HG03432 (cell line): ENCODE measurements around the gene PHRF1.
A peak's percentile ranks its signal among the peaks of the same experiment; 100 is the strongest.

ENCODE experiments used
- ATAC-seq: cut with Tn5 transposase; IDR thresholded peaks from one replicate; pipeline ENCODE4 v1.9.1; 2021; ENCODE audit warnings: mild to moderate bottlenecking, moderate library complexity; ENCODE audit not compliant: unreplicated experiment

The PHRF1 gene

DNA sequence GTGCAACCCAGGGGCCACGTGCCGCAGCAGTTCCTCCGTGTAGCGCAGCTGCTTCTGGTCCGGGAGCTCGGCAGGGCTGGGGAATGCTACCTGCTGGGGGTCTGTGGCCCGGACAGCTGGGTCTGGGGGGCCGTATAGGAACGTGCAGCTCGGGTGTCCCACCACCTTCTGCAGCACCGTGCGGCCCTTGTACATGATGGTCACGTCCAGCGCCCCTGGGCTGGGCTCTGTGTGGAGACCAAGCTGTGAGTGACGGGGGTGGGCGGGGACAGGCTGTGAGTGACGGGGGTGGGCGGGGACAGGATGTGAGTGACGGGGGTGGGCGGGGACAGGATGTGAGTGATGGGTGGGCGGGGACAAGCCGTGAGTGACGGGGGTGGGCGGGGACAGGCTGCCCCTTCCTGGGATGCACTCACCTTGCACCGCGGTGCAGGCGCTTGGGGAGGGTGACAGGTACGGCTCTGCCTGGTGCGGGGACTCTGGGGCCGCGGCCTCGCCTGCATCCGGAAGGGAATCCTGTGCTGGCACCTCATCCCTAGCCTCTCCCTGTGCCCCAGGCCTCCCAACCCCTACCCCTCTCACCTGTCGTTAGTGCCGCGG is 37.2 kb downstream of the PHRF1 start:
- ATAC-seq = no peak

DNA sequence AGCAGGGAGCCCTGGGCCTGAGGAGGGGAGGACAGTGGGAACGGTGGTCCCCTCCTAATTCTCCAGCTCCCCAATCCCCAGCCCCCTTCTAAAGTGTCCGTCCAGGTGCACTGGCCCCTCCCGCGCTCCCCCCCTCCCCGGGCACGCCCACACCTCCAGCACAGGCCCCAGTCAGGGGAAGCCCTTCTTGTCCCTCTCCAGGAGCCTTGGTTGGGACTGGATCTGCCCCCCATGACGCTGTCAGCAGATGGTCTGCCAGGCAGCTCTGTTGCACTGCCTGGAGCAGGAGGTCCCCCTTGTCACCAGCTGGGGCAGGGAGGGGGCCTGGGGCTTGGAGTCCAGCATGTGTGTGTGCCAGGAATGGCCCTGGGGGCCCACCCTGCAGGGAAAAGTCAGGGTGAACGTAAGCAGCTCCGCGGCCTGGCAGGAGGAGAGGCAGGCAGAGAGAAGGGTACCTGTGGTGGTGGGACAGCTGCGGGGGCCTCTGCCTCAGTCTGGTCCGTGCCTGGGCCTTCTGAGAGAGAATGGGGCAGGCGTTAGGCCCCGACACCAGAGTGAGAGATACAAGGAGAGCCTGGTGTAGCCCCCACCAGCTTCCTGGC is 37.9 kb downstream of the PHRF1 start:
- no peak for ATAC-seq

DNA sequence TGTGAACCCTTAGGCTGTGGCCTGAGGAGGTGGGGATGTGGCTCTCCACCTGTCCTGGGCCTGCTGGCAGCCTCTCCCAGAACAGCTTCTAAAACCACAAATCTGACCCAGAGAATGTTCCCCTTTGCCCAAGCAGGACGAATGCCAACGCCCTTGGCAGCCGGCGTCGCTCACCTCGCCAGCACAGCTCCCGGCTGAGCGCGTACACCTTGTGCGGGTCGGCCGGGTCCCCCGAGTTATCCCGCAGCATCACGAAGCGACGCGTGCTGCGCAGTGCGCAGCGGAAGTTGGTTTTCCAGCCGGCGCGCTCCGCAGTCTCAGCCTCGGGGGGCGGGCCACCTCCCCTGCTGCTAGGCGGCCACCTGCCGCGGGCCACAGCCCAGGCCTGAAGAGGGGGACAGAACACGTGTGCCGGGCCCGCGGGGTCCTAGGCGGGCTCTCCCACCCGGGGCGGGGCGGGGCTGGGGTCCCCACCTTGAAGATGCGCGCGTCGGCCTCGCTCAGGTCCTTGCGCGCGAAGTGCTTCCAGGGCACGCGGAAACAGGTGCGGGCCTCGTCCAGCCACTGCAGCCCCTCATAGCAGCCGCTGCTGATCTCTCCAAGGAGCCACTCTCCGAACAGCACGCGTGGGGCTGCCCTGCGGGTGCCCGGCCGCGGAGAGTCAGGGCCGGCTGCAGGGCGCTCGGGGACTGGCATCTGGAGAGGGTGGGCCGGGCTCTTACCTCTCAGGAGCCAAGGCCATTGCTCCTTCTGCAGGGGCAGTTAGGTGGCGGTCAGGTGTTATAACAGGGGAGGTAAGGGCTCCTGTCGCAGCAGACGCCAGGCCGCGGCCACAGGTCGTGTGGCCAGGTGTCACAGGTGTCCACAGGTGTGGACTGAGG is 38.6 kb downstream of the PHRF1 start:
- no peak for ATAC-seq

DNA sequence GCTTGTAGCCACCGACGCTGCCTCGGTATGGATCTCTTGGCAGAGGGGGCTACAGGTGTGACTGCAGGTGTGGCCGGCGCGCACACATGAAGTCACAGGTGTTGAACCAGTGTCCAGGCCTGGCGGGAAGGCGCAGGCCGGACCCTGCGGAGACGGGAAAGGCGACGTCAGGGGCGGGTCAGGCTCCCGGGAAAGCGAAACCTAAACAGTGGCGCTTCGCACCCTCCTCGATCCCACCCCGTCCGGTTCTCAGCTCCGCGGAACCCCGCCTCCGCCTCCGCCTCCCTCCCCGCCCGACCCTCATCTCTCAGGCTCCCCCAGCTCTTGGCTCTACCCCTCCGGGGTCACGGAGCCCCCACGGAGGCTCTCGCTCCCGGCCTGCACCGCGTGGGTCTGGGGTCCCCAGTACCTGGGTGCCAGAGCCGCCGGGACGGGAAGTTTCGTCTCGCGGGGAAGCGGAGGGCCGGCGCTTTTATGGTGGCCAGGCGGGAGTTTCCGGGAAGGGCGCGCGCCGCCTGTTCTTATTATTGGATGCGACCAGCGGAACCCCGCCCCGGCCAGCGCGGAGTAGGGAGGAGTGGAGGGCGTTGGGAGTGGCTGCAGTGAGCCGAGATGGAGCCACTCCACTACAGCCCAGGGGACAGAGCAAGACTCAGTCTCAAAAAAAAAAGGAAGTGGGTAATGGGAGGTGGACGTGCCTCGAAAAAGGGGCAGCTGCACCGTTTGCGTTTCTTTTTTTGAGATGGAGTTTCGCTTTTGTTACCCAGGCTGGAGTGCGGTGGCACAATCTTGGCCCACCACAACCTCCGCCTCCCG is 39.4 kb downstream of the PHRF1 start, which contains the start of gene IRF7:
IRF7 (minus strand) TSS at position 447 of the 816 bp plus-strand sequence. CDS start 586 bp downstream, outside the sequence.
- peak; percentile 82 for ATAC-seq

DNA sequence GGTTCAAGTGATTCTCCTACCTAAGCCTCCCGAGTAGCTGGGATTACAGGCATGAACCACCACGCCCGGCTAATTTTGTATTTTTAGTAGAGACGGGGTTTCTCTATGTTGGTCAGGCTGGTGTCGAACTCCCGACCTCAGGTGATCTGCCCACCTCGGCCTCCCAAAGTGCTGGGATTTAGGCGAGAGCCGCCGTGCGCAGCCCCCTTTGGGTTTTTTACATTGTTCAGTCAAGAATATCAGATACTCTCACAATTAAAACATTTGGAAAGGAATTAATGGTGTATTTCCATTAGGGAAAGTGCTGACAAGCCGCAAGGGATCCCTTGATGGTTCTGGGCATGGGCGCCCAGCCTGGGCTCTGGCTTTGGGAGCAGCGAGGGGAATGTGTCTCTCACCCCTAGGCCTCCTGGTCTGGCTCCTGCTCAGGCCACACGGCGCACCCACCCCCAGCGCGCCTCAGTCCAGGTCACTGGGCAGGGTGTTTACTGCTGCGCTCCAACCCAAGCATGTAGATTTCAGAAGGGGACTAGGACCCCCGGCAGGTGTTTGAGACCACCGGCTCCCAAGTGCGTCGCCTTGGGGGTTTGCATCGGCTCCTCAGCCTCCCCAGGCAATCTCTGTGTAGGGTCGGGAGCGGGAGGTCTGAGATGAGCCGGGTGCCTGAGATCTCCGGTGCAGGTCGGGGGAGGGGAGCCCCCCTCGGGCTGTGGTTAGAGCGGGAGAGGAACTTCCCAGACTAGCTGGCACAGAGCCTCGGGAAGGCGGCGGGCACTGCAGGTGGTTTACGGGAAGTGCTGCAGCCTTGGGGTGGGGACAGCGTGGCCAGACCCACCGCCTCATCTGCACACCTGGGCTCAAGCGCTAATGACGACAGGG is 40.3 kb downstream of the PHRF1 start:
- no peak for ATAC-seq

DNA sequence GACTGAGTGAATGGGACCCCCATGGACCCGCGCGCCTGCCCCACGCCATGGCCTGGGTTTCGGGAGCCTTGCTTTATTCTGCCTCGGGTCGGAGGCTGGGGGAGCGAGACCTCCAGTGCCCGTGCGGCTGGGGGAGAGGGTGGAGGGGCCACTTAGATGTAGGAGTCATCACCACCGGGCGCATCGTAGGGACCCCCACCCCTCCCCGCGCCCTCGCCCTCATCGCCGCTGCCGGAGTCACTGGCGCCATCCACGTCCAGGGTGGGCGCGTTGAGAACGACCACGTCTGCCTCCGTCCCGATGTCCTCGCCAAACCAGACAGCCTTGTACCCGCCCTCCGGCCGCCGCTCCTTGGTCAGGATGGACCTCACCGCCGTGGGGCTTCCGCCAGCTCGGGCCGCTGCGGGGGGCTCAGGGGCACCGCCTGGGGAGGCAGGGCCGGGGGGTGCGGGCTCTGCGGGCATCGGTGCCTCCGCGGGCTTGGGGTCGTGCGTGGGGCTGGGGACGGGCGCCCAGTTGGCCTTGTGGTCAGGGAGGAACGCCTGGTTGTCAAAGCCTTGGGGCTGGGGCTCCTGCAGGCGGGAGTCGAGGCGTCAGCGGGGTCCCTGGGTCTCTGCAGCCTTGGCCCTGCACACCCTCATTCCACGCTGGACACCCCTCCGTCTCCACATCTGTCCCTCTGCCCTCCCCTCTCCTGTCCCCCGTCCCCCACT is 41.1 kb downstream of the PHRF1 start:
- no peak for ATAC-seq

DNA sequence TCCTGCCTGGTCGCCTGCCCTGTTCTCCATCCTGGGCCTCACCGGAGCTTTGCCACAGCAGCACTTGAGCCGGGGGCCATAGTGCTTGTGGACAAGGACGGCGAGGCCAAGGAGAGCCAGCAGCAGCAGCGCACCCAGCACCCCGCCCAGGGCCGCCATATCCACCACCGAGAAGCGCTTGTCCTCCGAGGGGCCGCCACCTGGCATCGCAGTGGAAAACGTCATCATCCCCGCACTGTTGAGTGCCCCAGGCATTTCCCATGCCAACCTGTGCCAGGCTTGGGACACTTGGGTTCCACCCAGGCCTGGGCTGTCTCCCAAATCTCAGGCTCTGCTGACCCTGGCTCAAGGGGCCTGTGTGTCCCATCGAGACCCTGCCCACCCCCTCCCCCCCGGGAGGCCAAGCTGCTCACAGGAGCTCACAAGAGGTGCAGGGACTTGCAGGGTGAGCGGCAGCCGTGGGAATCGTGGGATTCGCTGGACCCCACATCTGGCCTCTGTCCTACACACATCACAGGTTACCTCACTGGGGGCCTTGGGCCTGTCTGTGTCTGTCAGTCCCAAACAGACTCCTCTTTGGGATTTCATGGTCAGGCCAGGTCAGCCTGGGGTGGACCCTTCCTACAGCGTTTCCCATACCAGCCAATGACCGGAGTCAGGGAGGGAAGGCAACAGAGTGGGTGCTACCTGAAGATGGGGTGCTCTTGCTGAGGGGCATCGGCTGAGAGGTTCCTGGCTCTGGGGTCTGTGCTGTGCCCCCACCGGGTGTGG is 41.8 kb downstream of the PHRF1 start:
- no peak for ATAC-seq

DNA sequence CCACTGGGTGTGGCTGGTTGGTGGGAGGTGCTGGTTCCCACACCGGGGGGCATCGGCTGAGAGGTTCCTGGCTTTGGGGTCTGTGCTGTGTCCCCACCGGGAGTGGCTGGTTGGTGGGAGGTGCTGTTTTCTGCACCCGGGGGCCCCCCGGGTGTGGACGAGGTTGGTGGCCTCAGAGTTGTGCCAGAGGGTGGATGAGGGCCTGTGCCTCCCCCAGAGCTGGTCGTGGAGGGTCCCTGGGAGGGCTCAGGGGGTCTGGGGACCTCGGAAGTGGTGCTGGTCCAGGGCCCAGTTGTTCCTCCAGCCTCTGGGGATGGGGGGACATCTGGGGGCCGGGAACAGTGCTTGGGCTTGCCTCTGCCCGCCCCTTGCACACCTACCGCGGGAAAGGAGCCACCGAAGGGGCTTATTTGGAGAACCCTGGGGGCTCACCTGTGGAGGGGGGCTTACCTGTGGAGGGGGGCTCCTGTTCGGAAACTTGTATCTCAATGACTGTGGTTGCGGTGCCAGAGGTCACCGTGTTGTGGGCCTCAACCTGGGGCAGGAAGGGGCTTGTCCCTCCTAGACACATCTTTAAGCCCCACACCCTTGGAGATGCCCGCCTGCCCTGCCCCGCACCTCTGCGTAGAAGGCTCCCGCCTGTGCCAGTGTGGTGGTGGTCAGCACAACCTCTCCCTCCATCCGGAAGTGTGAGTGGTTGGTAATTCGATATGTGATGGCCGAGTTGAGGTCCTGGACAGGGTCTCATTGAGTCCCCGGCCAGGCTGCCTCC is 42.8 kb downstream of the PHRF1 start:
- no peak for ATAC-seq

DNA sequence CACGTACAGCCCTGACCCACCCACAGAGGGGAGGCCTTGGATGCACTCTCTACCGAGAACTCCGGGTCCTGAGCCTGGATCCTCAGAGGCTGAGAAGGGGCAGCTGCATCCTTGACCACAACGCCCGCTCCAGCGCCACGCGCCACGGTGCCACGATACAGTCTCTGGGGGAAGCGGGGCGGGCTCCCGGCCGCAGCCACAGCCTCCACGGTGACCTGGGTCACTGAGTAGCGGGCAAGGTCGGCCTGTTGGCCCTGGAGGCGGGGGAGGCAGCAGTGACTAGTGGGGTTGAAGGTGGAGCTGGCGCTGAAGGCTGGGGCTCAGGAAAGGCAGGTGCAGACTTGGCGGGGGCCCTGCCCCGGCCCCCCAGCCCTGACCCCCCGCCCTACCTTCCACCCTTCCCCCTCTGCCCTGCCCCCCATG is 43.4 kb downstream of the PHRF1 start:
- no peak for ATAC-seq

DNA sequence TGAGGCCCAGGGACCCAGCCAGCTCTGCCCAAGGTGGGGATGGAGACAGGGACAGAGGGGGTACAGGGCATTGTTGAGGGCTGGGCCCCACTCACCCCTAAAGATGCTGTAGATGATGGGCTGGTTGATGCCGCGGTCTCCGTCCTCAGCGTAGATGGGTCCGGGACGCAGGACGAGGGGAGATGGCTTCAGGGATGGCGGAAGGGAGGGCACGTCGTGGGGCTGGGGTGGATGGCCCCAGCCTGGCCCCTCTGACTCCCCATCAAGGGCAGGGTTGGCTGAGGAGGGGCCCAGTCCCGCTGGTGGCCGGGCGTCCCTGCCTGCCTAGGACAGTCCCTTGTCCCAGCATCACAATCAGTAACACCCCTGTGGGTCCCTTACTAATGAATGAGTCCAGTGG is 43.9 kb downstream of the PHRF1 start:
- no peak for ATAC-seq

DNA sequence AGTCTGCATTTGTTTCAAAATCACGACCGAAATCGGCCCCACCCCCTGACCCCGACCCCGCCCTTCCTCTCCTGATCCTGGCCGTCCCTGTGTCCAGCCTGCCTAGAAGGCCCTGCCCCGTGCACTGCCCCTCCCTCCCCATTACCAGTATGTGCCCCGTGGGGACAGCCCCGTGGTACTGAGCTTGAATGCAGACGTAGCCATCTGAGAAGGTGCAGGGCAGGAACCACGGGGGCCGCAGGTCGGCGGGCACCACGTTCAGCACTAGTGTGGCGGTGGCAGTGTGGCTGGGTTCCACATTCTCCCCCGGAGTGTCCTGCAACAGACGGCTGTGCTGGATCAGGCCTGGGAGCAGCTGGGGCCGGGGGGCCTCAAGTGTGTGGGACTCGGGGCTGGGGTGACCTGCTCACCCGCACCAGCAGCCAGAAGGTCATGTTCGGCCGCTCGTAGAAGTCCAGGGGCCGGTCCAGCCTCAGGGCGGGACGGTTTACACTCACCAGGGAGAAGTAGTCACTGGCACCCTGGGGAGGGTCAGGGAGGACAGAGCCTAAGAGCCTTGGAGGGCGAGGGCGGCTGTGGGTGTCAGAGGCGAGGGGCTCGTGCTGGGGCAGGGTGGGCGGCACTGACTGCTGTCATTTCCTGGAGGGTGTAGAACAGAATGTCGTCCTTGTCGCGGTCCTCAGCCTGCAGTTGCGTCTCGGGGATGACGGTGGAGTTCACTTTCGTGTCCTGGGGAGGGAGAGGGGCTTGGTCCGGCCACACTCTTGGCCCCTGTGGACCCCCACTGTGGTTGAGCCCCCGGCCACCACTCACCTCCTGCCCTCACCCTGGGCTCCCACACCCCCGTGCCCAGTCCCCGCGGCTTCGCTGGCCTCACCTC is 44.9 kb downstream of the PHRF1 start:
- ATAC-seq = no peak

DNA sequence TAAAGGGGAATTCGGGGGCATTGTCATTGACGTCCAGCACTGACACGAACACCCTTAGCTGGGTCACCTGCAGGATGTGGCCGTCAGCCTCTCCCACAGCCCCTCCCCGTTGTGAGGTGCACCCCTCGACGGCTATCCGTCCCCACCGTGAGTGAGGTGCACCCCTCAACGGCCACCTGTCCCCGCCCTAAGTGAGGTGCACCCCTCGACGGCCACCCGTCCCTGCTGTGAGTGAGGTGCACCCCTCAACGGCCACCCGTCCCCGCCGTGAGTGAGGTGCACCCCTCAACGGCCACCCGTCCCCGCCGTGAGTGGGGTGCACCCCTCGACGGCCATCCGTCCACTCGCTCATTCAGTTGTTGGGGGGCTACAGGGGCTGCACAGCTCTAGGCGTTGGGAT is 45.6 kb downstream of the PHRF1 start:
- ATAC-seq = no peak

DNA sequence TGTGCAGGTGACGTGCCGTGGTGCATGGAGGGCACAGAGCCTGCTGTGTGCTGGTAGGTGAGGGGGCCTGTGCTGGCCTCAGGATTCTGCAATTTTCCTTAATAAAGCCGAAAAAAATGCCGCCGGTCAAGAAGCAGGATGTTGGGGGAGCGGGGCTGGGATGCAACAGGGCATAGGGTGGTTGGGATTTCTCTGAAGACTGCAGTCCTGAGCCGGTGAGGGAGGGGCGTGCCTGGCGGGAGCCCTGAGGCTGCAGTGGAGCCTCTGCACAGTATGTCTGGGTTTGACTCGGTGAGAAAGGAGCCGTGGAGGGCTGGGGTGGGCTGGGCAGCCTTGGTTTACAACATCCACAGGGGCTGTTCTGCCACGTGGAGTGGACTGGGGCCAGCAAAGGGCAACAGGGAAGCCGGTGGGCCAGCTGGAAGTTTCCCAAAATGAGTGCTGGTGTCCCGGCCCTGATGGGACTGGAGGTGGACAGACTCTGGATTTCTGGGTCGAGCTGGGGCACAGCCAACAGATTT is 47.1 kb downstream of the PHRF1 start:
- ATAC-seq = no peak

DNA sequence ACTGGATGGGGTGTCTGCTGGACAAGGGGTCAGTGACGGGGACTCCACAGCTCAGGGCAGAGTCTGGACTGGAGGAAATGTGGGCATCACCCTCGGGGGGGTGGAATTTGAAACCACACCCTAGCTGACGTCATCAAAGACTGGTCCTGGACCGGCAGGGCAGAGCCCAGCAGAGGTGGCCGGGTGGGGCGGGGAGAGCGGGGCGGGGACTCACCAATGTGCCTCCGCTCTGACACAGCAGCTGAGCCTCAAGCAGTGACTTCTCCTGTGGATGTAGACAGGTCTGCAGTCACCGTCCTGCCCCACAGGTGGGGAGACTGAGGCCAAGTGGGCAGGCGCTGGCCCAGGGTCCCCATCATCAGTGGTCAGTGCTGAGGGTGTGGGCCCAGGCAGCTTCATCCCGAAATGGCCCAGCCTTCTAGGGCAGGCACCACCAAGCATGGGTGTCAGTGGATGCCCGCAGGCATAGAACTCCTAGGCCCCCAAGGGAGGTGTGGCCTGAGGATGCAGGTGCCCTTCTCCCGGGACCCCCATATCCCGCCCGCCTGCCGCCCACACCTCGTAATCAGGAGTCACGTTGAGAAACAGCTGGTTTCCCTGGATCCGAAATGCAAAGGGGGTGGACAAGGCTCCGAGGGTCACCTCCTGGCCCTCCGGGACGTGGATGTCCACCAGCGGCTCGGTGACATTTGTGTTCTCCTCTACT is 47.9 kb downstream of the PHRF1 start:
- ATAC-seq = no peak

DNA sequence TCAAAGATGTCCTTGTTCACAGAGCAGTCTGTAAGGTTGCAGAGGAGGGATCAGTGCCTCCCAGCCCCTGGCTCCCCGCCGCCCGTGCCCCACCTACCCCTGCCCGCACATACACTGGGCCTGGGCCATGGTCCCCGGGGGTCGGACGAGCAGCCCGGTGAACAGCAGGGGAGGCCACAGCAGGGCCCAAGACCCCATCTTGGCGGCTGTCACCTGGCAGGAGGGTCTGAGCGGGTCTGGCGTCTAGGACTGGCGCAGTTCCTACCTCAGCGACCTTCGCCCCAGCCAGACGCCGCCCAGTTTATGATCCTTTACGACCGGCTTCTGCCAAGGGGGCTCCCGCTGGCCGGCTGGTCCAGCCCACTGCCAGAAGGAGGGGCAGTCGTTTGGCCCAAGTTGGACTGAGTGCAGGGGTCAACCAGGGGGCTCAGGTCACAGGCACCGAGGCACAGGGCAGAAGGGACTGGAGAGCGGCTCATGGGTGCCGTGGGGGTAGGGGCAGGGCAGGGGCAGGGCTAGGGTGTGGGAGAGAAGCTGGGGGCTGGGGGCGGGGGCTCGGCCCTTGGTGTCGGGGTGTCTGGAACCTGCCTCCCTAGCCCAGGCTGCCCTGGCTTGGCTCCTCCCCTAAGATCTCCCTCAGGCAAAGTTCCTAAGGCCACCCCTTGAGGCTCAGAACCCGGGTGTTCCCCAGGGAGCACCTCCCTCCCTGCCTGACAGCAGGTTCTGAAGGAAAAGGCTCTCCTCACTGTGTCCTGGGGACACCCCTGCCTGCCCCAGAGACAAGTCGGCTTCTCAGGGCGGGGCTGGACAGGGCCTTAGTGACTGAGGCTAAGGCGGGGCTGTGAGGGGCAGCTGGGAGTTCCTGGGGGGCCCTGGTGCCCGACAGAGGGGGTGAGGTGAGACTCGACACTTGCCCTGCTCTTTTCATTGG is 48.7 kb downstream of the PHRF1 start, which contains the start of gene CDHR5:
CDHR5 (minus strand) TSS at position 251 of the 931 bp plus-strand sequence; CDS start at position 198, 53 bp downstream.
- ATAC-seq = no peak
